ENCODE results near the gene MAML2. TPM values are rescaled to one million over a fixed set of nuclear protein-coding genes. Genes with fewer than 3 reads are reported as not detected.

Gene MAML2
- total and polyA plus RNA-seq, 9 of the 15 experiments (the other 6 are each of a cell fraction or from before 2014, with no cell fraction given) = 0.79 to 6.8 (median 4.8) TPM

- TF ChIP-seq, protein P1, sequence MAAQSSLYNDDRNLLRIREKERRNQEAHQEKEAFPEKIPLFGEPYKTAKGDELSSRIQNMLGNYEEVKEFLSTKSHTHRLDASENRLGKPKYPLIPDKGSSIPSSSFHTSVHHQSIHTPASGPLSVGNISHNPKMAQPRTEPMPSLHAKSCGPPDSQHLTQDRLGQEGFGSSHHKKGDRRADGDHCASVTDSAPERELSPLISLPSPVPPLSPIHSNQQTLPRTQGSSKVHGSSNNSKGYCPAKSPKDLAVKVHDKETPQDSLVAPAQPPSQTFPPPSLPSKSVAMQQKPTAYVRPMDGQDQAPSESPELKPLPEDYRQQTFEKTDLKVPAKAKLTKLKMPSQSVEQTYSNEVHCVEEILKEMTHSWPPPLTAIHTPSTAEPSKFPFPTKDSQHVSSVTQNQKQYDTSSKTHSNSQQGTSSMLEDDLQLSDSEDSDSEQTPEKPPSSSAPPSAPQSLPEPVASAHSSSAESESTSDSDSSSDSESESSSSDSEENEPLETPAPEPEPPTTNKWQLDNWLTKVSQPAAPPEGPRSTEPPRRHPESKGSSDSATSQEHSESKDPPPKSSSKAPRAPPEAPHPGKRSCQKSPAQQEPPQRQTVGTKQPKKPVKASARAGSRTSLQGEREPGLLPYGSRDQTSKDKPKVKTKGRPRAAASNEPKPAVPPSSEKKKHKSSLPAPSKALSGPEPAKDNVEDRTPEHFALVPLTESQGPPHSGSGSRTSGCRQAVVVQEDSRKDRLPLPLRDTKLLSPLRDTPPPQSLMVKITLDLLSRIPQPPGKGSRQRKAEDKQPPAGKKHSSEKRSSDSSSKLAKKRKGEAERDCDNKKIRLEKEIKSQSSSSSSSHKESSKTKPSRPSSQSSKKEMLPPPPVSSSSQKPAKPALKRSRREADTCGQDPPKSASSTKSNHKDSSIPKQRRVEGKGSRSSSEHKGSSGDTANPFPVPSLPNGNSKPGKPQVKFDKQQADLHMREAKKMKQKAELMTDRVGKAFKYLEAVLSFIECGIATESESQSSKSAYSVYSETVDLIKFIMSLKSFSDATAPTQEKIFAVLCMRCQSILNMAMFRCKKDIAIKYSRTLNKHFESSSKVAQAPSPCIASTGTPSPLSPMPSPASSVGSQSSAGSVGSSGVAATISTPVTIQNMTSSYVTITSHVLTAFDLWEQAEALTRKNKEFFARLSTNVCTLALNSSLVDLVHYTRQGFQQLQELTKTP (IDR thresholded peaks at IDR 0.05; ENCODE audit: low read depth in 1 of 2, partially characterized antibody in 2 of 2) = no peak
- TF ChIP-seq CTCF (IDR thresholded peaks at IDR 0.05 in 2 of 3, conservative IDR thresholded peaks at IDR 0.05 in 1 of 3; ENCODE audit: insufficient read depth in 2 of 3, low read depth in 1 of 3, low read length in 3 of 3) (peak; percentile 26 to 38 (median 29); a peak in 3 of 6 replicates), ZC3H8 (IDR thresholded peaks at IDR 0.05) (no peak)
Observed at GRCh38 chr11:96091476-96091875, 251.5 kb downstream of the MAML2 start (continued).

- Histone ChIP-seq H3K4me1 (replicated peaks in 1 of 2; ENCODE audit: control insufficient read depth in 2 of 2, insufficient read depth in 2 of 2, low read length in 2 of 2) (peaks cover 4 to 8% of the 10 kb centered on the region in 2 experiments; a peak in 4 of 5 replicates), H4K20me1 (replicated peaks; ENCODE audit: control insufficient read depth, insufficient read depth, low read length) (no peaks in the 10 kb centered on the region), H3K27ac (ENCODE audit: extremely low read depth, low read depth, low read length) (no peak overlapping the region), H3K9ac (ENCODE audit: insufficient read depth in 1 of 2, low read depth in 2 of 2, low read length in 2 of 2) (no peak overlapping the region), H3K4me3 (no peak overlapping the region), H3K9me3 (replicated peaks; ENCODE audit: control insufficient read depth, insufficient read depth, low read depth, low read length) (no peaks in the 10 kb centered on the region), H3K27me3 (ENCODE audit: control insufficient read depth in 2 of 2, insufficient read depth in 2 of 2, low read length in 2 of 2) (no peaks in the 10 kb centered on the region), H3K4me2 (ENCODE audit: insufficient read depth, low read length) (no peak overlapping the region), H3K36me3 (ENCODE audit: control insufficient read depth, insufficient read depth, low read length) (peaks cover 4% of the 10 kb centered on the region; the same call in 2 of the 3 replicates), H2AFZ (ENCODE audit: low read depth, low read length) (no peak overlapping the region), H3K9me1 (ENCODE audit: control insufficient read depth, insufficient read depth, low read length) (no peaks in the 10 kb centered on the region), H3K79me2 (ENCODE audit: control insufficient read depth, insufficient read depth, low read length) (no peaks in the 10 kb centered on the region)
- intact Hi-C loops (cut with micrococcal nuclease) (loop anchor here (2.0 kb wide), 1 partner anchor 252 kb away; the partner anchor contains the start of gene MAML2), in situ Hi-C loops (cut with MboI) (no loop called here)
- 43% methylated on average over 5 of the region's 5 CpGs for WGBS (ENCODE audit: insufficient coverage, low coverage, missing lambda C conversion rate)
- ChIA-PET CTCF (ENCODE audit: low intra/inter-chr PET ratio) (no interaction called here), POLR2A (interaction anchor here (1.2 kb wide), 1 partner anchor 8 kb away, joined by 3 read pairs; no protein-coding TSS in a partner anchor)
- ATAC-seq = no peak
- FAIRE-seq = no peak
- BruUV-seq (replicated peaks) = no TSS peak
- DNase-seq (ENCODE audit: extremely low read depth in 1 of 4, low spot score in 3 of 4) = no peak
- TF ChIP-seq USF1 (CRISPR knock-in tag; IDR thresholded peaks at IDR 0.05) (no peak), ZNF133 (CRISPR knock-in tag; IDR thresholded peaks at IDR 0.05) (no peak), SMARCB1 (IDR thresholded peaks at IDR 0.05; ENCODE audit: insufficient read length, low read depth) (no peak), ZNF785 (CRISPR knock-in tag; IDR thresholded peaks at IDR 0.05) (no peak), ILK (tag; IDR thresholded peaks at IDR 0.05; ENCODE audit: borderline replicate concordance, low read depth) (no peak), MLX (CRISPR knock-in tag; conservative IDR thresholded peaks at IDR 0.05) (no peak), CBX1 (IDR thresholded peaks at IDR 0.05; ENCODE audit: low read depth) (no peak), CBX5 (IDR thresholded peaks at IDR 0.05; ENCODE audit: borderline replicate concordance, low read depth) (no peak), RAD51 (IDR thresholded peaks at IDR 0.05; ENCODE audit: borderline replicate concordance, low read depth) (no peak), CBX2 (IDR thresholded peaks at IDR 0.05; ENCODE audit: insufficient read depth, low read length, poor library complexity, severe bottlenecking) (no peak), KLF1 (tag; IDR thresholded peaks at IDR 0.05) (no peak)
Observed at GRCh38 chr11:96090711-96091110, 252.3 kb downstream of the MAML2 start.

All from K562 (cell line).